ENCODE measurements around the gene ZNF582.

Gene ZNF582

GRCh38 chr19:56360841-56361240, 32.5 kb downstream of the ZNF582 start:
- Histone ChIP-seq H3K36me3 (ENCODE audit: control insufficient read depth, insufficient read depth, low read length) (no peaks in the 10 kb centered on the region), H3K18ac (ENCODE audit: low read length) (no peak overlapping the region), H2BK120ac (ENCODE audit: low read depth, low read length) (no peak overlapping the region), H3K27me3 (ENCODE audit: insufficient read depth, low read length, poor library complexity) (no peaks in the 10 kb centered on the region), H3K9ac (ENCODE audit: low read length) (no peak overlapping the region), H2BK15ac (replicated peaks; ENCODE audit: low read depth) (no peak overlapping the region), H3K4me2 (ENCODE audit: low read length) (no peak overlapping the region), H3K56ac (ENCODE audit: low read length) (no peak overlapping the region), H2AK5ac (ENCODE audit: low read length) (no peak overlapping the region), H3K27ac (ENCODE audit: low read depth, low read length) (no peak overlapping the region), H3K79me2 (ENCODE audit: control insufficient read depth, insufficient read depth, low read length) (no peaks in the 10 kb centered on the region), H4K8ac (ENCODE audit: low read depth, low read length) (no peak overlapping the region), H3K79me1 (ENCODE audit: low read length) (no peaks in the 10 kb centered on the region), H3K23ac (ENCODE audit: low read length) (no peak overlapping the region), H3K4me1 (ENCODE audit: control insufficient read depth, low read depth, low read length) (no peaks in the 10 kb centered on the region), H3K4me3 (ENCODE audit: low read length) (no peak overlapping the region), H2BK5ac (ENCODE audit: low read length) (no peak overlapping the region), H4K5ac (ENCODE audit: low read length) (no peak overlapping the region), H3K4ac (ENCODE audit: low read depth, low read length) (no peak overlapping the region)
- no CpG with 5 or more reads among the region's 2 CpGs for WGBS (ENCODE audit: extremely low coverage, insufficient coverage, low lambda C conversion rate)
- DNase-seq = no peak

- no peaks in the 10 kb centered on the region for H3K36me3 ChIP-seq (ENCODE audit: control insufficient read depth, insufficient read depth, low read length)
Measured at GRCh38 chr19:56356944-56357343, 36.4 kb downstream of the ZNF582 start.

GRCh38 chr19:56355517-56355916, 37.8 kb downstream of the ZNF582 start:
- Histone ChIP-seq H3K27ac (ENCODE audit: low read depth, low read length) (no peak overlapping the region), H4K5ac (ENCODE audit: low read length) (no peak overlapping the region), H3K56ac (ENCODE audit: low read length) (no peak overlapping the region), H3K79me2 (ENCODE audit: control insufficient read depth, insufficient read depth, low read length) (no peaks in the 10 kb centered on the region), H4K8ac (ENCODE audit: low read depth, low read length) (no peak overlapping the region), H3K79me1 (ENCODE audit: low read length) (no peaks in the 10 kb centered on the region), H2BK120ac (ENCODE audit: low read depth, low read length) (no peak overlapping the region), H3K4ac (ENCODE audit: low read depth, low read length) (no peak overlapping the region), H3K4me1 (ENCODE audit: control insufficient read depth, low read depth, low read length) (no peaks in the 10 kb centered on the region), H3K4me3 (ENCODE audit: low read length) (no peak overlapping the region), H2BK5ac (ENCODE audit: low read length) (no peak overlapping the region), H2BK15ac (replicated peaks; ENCODE audit: low read depth) (no peak overlapping the region), H3K9ac (ENCODE audit: low read length) (no peak overlapping the region), H3K18ac (ENCODE audit: low read length) (no peak overlapping the region), H3K23ac (ENCODE audit: low read length) (no peak overlapping the region), H3K4me2 (ENCODE audit: low read length) (no peak overlapping the region), H3K36me3 (ENCODE audit: control insufficient read depth, insufficient read depth, low read length) (no peaks in the 10 kb centered on the region), H3K27me3 (ENCODE audit: insufficient read depth, low read length, poor library complexity) (no peaks in the 10 kb centered on the region), H2AK5ac (ENCODE audit: low read length) (no peak overlapping the region)
- no peak for DNase-seq
- WGBS (ENCODE audit: extremely low coverage, insufficient coverage, low lambda C conversion rate) = no CpG with 5 or more reads among the region's 1 CpG

More at GRCh38 chr19:56356944-56357343, 36.4 kb downstream of the ZNF582 start:
- Histone ChIP-seq H2BK120ac (ENCODE audit: low read depth, low read length) (no peak overlapping the region), H3K27me3 (ENCODE audit: insufficient read depth, low read length, poor library complexity) (no peaks in the 10 kb centered on the region), H3K27ac (ENCODE audit: low read depth, low read length) (no peak overlapping the region), H3K4me3 (ENCODE audit: low read length) (no peak overlapping the region), H3K56ac (ENCODE audit: low read length) (no peak overlapping the region), H3K18ac (ENCODE audit: low read length) (no peak overlapping the region), H3K79me1 (ENCODE audit: low read length) (no peaks in the 10 kb centered on the region), H2AK5ac (ENCODE audit: low read length) (no peak overlapping the region), H4K5ac (ENCODE audit: low read length) (no peak overlapping the region), H3K4me1 (ENCODE audit: control insufficient read depth, low read depth, low read length) (no peaks in the 10 kb centered on the region), H3K4ac (ENCODE audit: low read depth, low read length) (no peak overlapping the region), H3K79me2 (ENCODE audit: control insufficient read depth, insufficient read depth, low read length) (no peaks in the 10 kb centered on the region), H2BK15ac (replicated peaks; ENCODE audit: low read depth) (no peak overlapping the region), H2BK5ac (ENCODE audit: low read length) (no peak overlapping the region), H3K9ac (ENCODE audit: low read length) (no peak overlapping the region), H3K23ac (ENCODE audit: low read length) (no peak overlapping the region), H3K4me2 (ENCODE audit: low read length) (no peak overlapping the region), H4K8ac (ENCODE audit: low read depth, low read length) (no peak overlapping the region)
- no peak for DNase-seq
- no CpG with 5 or more reads among the region's 2 CpGs for WGBS (ENCODE audit: extremely low coverage, insufficient coverage, low lambda C conversion rate)

GRCh38 chr19:56351208-56351607, 42.1 kb downstream of the ZNF582 start:
- no peaks in the 10 kb centered on the region for H3K4me1 ChIP-seq (ENCODE audit: control insufficient read depth, low read depth, low read length)
- H2AK5ac ChIP-seq (ENCODE audit: low read length) = no peak overlapping the region
- H3K9ac ChIP-seq (ENCODE audit: low read length) = no peak overlapping the region
- no peak overlapping the region for H2BK120ac ChIP-seq (ENCODE audit: low read depth, low read length)
- DNase-seq = peak; percentile 5
- H3K27ac ChIP-seq (ENCODE audit: low read depth, low read length) = no peak overlapping the region
- no peak overlapping the region for H3K23ac ChIP-seq (ENCODE audit: low read length)
- no peak overlapping the region for H2BK5ac ChIP-seq (ENCODE audit: low read length)
- H3K18ac ChIP-seq (ENCODE audit: low read length) = no peak overlapping the region
- no peak overlapping the region for H3K4me2 ChIP-seq (ENCODE audit: low read length)
- no peaks in the 10 kb centered on the region for H3K36me3 ChIP-seq (ENCODE audit: control insufficient read depth, insufficient read depth, low read length)
- no peaks in the 10 kb centered on the region for H3K27me3 ChIP-seq (ENCODE audit: insufficient read depth, low read length, poor library complexity)
- H4K5ac ChIP-seq (ENCODE audit: low read length) = no peak overlapping the region
- H3K4ac ChIP-seq (ENCODE audit: low read depth, low read length) = no peak overlapping the region
- WGBS (ENCODE audit: extremely low coverage, insufficient coverage, low lambda C conversion rate) = no CpG with 5 or more reads among the region's 6 CpGs
- H3K56ac ChIP-seq (ENCODE audit: low read length) = no peak overlapping the region
- no peak overlapping the region for H4K8ac ChIP-seq (ENCODE audit: low read depth, low read length)
- no peak overlapping the region for H3K4me3 ChIP-seq (ENCODE audit: low read length)
- H2BK15ac ChIP-seq (replicated peaks; ENCODE audit: low read depth) = no peak overlapping the region
- no peaks in the 10 kb centered on the region for H3K79me2 ChIP-seq (ENCODE audit: control insufficient read depth, insufficient read depth, low read length)
- no peaks in the 10 kb centered on the region for H3K79me1 ChIP-seq (ENCODE audit: low read length)

- no peak overlapping the region for H3K4me2 ChIP-seq (ENCODE audit: low read length)
- H4K5ac ChIP-seq (ENCODE audit: low read length) = no peak overlapping the region
- H3K18ac ChIP-seq (ENCODE audit: low read length) = no peak overlapping the region
- no CpG with 5 or more reads among the region's 8 CpGs for WGBS (ENCODE audit: extremely low coverage, insufficient coverage, low lambda C conversion rate)
- H3K36me3 ChIP-seq (ENCODE audit: control insufficient read depth, insufficient read depth, low read length) = no peaks in the 10 kb centered on the region
- no peaks in the 10 kb centered on the region for H3K4me1 ChIP-seq (ENCODE audit: control insufficient read depth, low read depth, low read length)
- H3K9ac ChIP-seq (ENCODE audit: low read length) = no peak overlapping the region
- H3K4ac ChIP-seq (ENCODE audit: low read depth, low read length) = no peak overlapping the region
- H2AK5ac ChIP-seq (ENCODE audit: low read length) = no peak overlapping the region
- H2BK5ac ChIP-seq (ENCODE audit: low read length) = no peak overlapping the region
- H3K56ac ChIP-seq (ENCODE audit: low read length) = no peak overlapping the region
- no peak overlapping the region for H4K8ac ChIP-seq (ENCODE audit: low read depth, low read length)
- no peak overlapping the region for H3K4me3 ChIP-seq (ENCODE audit: low read length)
- H3K27me3 ChIP-seq (ENCODE audit: insufficient read depth, low read length, poor library complexity) = no peaks in the 10 kb centered on the region
- no peak overlapping the region for H3K27ac ChIP-seq (ENCODE audit: low read depth, low read length)
- no peaks in the 10 kb centered on the region for H3K79me2 ChIP-seq (ENCODE audit: control insufficient read depth, insufficient read depth, low read length)
- peak; percentile 60 for DNase-seq
- H2BK120ac ChIP-seq (ENCODE audit: low read depth, low read length) = no peak overlapping the region
- H3K23ac ChIP-seq (ENCODE audit: low read length) = no peak overlapping the region
- H3K79me1 ChIP-seq (ENCODE audit: low read length) = no peaks in the 10 kb centered on the region
- no peak overlapping the region for H2BK15ac ChIP-seq (replicated peaks; ENCODE audit: low read depth)
Measured at GRCh38 chr19:56350416-56351045, 42.8 kb downstream of the ZNF582 start.

- no peaks in the 10 kb centered on the region for H3K79me1 ChIP-seq (ENCODE audit: low read length)
- H3K4me2 ChIP-seq (ENCODE audit: low read length) = no peak overlapping the region
- peak; percentile 50 for DNase-seq
- no peak overlapping the region for H3K4me3 ChIP-seq (ENCODE audit: low read length)
- no peak overlapping the region for H2BK15ac ChIP-seq (replicated peaks; ENCODE audit: low read depth)
- no CpG with 5 or more reads among the region's 5 CpGs for WGBS (ENCODE audit: extremely low coverage, insufficient coverage, low lambda C conversion rate)
- H2BK5ac ChIP-seq (ENCODE audit: low read length) = no peak overlapping the region
- H3K36me3 ChIP-seq (ENCODE audit: control insufficient read depth, insufficient read depth, low read length) = no peaks in the 10 kb centered on the region
- no peak overlapping the region for H3K18ac ChIP-seq (ENCODE audit: low read length)
- no peak overlapping the region for H3K56ac ChIP-seq (ENCODE audit: low read length)
- no peak overlapping the region for H3K4ac ChIP-seq (ENCODE audit: low read depth, low read length)
- H3K9ac ChIP-seq (ENCODE audit: low read length) = no peak overlapping the region
- no peak overlapping the region for H3K23ac ChIP-seq (ENCODE audit: low read length)
- no peak overlapping the region for H2AK5ac ChIP-seq (ENCODE audit: low read length)
- no peaks in the 10 kb centered on the region for H3K4me1 ChIP-seq (ENCODE audit: control insufficient read depth, low read depth, low read length)
- H2BK120ac ChIP-seq (ENCODE audit: low read depth, low read length) = no peak overlapping the region
- H3K27ac ChIP-seq (ENCODE audit: low read depth, low read length) = no peak overlapping the region
- no peak overlapping the region for H4K8ac ChIP-seq (ENCODE audit: low read depth, low read length)
- no peaks in the 10 kb centered on the region for H3K79me2 ChIP-seq (ENCODE audit: control insufficient read depth, insufficient read depth, low read length)
- no peaks in the 10 kb centered on the region for H3K27me3 ChIP-seq (ENCODE audit: insufficient read depth, low read length, poor library complexity)
- H4K5ac ChIP-seq (ENCODE audit: low read length) = no peak overlapping the region
Measured at GRCh38 chr19:56348289-56348877, 45.0 kb downstream of the ZNF582 start.
